Vagina (tissue), 2 donors: Measurements from ENCODE around the gene SUGCT.

Experiments used
- POLR2A ChIP-seq, 2 donors: fragments of 450-650 bp; IDR thresholded peaks; one replicate each; pipeline ENCODE4 v1.6.1; 2017; ENCODE audit warnings: antibody characterized with exemption in 2 of 2, mild to moderate bottlenecking in 2 of 2, moderate library complexity in 2 of 2
- POLR2AphosphoS5 ChIP-seq, 2 donors: sonication (generic); formaldehyde crosslinking; IDR thresholded peaks; one replicate each; pipeline ENCODE4 v1.9.0; 2017; ENCODE audit warnings: antibody characterized with exemption in 2 of 2, mild to moderate bottlenecking in 2 of 2, low read depth in 1 of 2; ENCODE audit not compliant: insufficient read depth in 1 of 2
- TF ChIP-seq, protein P1 (sequence below), 3 experiments: fragments of 450-650 bp in 2 of 3; fragments of 200-600 bp in 1 of 3; sonication (generic) in 1 of 3; IDR thresholded peaks; one replicate each; pipeline ENCODE4 v1.5.1; 2017 to 2019; ENCODE audit warnings: antibody characterized with exemption in 3 of 3, mild to moderate bottlenecking in 2 of 3, moderate library complexity in 2 of 3

DNA sequence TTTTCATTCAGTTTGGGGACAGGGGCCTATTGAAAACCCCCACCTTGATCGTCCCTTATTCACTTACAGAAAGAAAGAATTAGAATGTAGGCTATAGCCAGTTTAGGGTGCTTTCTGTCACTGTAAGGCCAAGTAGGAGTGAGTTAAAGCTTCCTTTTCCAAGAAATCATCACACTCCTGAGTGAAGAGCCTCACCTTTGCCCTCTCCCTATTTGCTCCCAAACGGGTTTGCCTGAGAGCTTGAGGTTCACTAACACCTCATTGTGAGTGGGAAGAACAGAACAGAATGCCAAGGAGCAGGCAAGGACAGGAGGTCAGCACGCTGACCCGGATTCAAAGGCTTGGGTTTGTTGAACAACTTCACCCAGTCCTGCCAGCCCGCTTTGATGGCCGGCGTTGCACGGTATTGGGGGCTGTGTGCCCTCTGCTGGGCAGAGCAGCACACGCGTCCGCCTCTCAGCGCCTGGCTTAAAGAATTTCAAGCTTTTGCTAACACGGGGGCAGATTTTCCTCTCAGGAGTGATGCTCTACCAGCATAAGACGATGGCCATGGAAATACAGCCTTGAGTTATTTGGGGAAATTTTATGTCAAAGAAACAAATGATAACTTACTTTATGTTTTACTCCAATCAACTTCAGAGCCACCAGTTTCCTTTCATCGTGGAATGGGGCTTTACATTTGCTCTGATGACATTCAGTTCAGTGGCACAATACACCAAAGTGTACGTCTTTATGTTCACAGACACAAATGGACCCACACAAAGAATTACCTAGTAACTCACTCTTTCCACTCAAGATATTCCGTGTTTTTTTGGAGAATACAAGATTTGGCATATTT lies 470.0 kb downstream of the SUGCT start:
- TF ChIP-seq, protein P1, sequence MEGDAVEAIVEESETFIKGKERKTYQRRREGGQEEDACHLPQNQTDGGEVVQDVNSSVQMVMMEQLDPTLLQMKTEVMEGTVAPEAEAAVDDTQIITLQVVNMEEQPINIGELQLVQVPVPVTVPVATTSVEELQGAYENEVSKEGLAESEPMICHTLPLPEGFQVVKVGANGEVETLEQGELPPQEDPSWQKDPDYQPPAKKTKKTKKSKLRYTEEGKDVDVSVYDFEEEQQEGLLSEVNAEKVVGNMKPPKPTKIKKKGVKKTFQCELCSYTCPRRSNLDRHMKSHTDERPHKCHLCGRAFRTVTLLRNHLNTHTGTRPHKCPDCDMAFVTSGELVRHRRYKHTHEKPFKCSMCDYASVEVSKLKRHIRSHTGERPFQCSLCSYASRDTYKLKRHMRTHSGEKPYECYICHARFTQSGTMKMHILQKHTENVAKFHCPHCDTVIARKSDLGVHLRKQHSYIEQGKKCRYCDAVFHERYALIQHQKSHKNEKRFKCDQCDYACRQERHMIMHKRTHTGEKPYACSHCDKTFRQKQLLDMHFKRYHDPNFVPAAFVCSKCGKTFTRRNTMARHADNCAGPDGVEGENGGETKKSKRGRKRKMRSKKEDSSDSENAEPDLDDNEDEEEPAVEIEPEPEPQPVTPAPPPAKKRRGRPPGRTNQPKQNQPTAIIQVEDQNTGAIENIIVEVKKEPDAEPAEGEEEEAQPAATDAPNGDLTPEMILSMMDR (IDR thresholded peaks at IDR 0.05): no peak
- TF ChIP-seq POLR2A (IDR thresholded peaks at IDR 0.05) (no peak), POLR2AphosphoS5 (IDR thresholded peaks at IDR 0.05; ENCODE audit: insufficient read depth in 1 of 2, low read depth in 1 of 2) (no peak)
